Stimulated activated naive CD4-positive, alpha-beta T cell (primary cell): ENCODE measurements around the gene SHISA4.

Source experiments
- DNase-seq, 6 experiments: peaks; one replicate each; lab custom pipeline; 2025; lab: John Stamatoyannopoulos, UW

The SHISA4 gene

DNA sequence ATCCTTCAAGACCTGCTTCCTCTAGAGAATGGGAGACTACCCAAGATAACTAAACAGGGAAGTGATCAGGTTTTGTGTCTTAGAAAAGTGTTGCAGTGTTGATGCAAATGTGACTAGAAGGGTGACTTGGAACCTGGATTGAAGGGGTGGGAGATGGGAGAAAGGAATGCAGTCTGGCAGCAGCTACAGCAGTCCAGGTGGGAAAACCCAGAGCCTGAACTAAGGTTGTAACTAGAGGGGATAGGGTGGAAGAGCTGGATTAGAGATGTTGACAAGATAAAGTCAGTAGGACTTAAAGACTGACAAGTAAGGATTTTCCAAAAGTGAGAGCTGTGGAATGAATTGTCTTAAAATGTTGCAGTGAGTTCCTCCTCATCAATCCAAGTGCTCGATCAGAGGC is 7.1 kb upstream of the SHISA4 start:
- DNase-seq: no peak

DNA sequence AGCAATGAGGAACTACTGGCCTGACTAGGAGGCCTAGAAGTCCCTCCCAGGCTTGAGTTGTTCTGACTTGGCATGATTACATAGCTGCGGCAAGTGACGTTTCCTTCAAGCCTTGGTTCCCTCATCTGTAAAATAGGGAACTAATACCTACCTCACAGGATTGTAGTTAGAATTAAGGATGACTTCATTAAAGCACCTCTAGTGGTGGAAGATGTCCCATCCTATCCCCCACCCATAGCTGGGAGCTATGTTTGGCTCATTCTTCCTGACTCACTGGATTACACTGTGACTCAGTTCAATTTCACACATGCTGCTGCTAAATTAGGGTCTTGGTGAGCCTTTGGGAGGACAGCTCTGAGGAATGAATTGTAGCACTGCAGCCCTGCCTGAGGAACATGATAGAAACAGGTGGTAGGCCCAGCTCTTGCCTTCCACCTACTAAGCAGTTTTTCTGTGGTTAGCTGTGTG is 6.0 kb upstream of the SHISA4 start:
- DNase-seq: no peak

DNA sequence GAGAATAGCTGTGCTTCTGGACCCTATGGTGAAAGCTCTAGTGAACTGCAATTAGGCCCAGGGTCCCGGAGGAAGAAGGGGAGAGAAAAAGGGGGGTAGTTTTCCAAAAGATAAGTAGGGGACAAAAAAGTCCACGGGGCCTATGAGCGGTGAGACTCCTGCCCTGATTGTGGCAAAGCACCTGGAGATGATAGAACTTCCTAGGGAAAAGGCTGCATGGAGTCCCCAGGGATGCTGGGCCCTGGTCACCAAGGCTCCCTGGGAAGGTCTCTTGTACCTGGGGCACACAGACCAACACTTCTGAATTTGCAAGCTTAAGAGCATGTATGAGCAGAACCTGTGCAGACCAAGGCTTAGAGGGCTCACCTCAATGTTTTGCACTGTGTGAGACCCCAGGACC is 5.4 kb upstream of the SHISA4 start:
- DNase-seq: no peak

DNA sequence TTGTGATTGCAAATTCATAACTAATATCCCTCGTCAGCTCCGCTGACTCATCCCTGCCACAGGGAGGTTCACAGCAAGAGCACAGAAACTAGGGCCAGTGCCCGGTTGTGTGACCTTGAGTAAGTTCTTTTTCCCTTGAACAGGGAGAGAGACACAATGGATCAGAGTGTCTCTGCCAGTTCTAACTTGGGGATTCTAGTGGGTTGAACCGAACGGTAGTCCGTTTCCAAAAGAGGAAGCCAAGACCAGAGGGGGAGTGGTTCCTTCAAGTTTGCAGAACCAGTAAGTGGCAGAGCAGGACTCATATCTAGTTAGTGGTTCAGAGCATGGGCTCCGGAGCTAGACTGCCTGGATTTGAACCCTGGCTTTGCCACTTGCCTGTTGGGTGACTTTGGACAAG is 4.9 kb upstream of the SHISA4 start:
- no peak for DNase-seq

DNA sequence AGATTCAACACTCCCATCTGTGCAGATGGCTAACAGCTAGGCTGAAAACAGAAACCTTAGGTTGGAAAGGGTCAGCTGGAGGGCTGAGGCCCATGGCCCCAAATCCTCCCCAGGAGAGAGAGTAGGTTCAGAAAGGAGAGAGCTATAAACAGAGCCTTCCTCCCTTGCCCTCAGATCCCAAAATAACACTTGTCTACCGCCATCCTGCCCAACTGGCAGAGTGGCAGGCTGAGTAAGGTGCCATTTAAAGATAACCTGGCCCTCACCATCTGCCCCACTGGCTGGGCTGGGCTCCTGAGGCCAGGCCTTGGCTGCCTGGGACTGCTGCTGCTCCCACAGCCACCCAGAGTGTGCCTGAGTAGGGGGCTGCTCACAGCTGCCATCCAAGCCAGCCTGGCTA is 4.3 kb upstream of the SHISA4 start:
- no peak for DNase-seq

DNA sequence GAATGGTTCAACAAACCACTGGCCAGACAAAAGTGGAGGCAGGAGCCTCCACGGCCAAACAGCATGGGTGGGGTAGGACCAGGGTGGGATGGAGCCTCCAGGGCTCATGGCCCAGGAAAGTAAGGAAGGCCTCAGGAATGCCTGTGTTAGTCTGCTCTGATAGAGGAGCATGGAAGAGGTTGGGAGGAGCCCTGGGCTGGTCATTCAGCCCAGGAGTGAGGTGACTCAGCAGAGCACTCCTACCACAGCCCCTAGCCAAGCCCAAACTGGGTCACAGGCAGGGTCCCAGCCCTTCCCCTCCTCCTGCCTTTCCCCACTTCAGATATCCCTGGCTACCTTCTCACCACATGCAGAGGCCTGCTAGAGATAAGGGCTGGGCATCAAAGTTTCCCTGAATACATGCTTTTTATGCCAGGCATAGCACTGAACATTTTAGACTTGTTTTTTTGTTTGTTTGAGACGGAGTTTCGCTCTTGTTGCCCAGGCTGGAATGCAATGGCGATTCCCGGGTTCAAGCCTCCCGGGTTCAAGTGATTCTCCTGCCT is 3.1 kb upstream of the SHISA4 start:
- no peak for DNase-seq

DNA sequence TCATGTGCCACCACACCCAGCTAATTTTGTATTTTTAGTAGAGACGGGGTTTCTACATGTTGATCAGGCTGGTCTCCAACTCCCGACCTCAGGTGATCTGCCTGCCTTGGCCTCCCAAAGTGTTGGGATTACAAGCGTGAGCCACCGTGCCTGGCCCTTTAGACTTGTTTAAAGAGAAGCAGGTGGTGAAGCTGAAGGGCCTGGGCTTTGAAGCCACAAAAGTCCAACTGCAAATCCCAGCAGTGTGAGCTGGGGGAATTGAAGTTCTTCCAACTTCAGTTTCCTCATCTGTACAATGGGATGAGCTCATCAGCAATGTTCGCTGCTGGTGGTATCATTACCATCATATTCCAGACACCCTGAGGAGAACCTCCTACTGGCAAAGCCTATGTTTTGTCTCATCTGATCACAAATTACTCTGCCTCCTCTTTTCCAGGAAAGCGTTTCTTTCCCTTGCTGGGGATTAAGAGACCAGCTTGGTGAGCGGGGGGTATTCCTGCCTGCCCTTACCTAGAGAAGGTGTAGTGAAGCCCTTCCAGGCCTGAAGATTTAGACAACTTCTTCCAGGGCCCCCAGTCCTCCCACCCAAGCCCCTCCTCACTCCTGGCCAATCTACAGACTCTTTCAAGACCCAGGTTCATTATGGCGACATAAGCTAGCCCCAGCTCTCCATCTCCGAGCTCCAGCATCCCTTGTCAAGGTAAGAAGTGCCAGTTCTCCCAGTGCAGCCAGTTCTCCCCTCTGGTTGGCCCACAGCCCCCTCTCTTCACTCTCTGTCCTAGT is 2.4 kb upstream of the SHISA4 start:
- no peak for DNase-seq

DNA sequence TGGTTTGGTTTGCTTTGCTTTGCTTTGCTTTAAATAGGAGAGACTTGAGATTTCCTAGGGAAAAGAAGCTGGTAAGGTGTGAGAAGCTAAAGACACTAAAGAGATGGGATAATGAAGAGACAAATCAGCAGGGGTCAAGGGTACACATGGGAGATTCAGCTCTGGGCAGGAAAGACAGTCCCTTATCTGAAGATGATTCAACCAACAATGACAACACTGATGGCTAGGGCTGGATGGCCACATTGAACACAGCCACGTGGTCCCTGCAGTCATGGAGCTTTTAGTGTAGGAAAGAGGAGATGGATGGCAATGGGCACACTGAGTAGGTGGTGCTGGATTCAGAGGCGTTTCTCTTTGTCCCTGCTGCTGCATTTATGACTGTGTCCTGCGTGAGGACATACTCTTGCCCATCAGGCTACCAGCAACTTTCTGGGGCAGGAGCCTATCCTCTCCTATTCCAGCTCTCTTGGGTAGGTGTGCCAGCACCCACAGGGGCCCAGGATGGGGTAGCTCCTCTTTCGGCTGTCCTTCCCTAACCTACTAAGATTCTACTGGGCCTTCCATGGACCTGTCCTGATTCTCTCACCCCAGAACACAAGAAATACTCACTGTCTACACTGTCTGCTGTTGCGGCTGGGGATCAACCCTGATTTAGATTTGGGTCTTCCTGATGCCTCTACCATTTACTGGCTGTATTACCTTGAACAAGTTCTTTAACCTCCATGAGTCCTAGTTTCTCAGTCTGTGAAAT is 1.4 kb upstream of the SHISA4 start:
- DNase-seq: no peak

DNA sequence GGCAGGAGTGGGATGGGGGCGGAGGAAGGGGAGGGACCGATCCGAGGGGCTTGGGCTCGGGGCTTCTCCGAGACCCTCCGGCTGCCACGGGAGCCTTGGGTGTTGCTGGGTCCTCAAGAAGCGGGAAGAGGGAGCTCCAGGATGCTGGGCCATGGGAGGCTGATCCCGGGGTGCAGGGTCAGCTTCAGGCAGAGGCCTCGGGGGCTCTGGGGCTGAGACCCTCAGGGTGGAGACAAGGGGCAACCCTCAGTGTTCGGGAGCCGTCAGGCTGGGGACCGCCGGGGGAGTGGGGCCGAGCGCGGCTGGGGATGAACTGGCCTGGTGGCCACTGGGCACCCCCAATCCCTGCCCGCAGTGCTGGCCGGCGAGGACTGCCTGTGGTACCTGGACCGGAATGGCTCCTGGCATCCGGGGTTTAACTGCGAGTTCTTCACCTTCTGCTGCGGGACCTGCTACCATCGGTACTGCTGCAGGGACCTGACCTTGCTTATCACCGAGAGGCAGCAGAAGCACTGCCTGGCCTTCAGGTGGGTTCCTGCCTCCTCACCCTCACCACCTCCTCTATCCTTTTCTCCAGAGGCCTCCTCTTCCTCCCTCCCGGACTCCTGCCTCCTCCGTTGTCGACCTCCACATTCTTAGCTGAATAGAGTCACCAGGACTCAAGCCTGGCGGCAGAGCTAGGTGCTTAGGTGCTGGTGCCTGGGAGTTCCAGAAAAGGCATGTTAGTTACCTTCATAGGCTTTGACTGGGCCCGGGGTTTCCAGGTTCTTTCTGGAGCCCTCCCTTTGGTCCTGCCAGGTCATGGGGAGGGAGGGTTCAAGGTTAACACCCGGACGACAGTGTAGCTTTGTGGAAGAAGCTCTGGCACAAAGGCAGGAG is 631 bp downstream of the SHISA4 start:
- DNase-seq: peak in 2 of 6 experiments; percentile 6 to 14

DNA sequence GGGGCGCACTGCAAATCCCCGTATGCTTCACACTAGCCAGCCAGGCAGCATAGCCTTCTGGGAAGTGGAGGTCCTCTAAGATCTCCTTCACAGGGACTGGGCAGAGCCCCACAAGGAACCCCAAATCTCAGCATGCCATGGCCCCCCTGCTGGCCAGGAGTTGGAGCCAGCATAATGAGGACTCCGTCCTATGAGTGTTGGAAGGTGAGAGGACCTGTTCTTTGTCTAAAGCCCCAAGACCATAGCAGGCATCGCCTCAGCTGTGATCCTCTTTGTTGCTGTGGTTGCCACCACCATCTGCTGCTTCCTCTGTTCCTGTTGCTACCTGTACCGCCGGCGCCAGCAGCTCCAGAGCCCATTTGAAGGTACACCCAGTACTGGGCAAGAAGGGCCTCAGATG is 1.5 kb downstream of the SHISA4 start:
- no peak for DNase-seq

DNA sequence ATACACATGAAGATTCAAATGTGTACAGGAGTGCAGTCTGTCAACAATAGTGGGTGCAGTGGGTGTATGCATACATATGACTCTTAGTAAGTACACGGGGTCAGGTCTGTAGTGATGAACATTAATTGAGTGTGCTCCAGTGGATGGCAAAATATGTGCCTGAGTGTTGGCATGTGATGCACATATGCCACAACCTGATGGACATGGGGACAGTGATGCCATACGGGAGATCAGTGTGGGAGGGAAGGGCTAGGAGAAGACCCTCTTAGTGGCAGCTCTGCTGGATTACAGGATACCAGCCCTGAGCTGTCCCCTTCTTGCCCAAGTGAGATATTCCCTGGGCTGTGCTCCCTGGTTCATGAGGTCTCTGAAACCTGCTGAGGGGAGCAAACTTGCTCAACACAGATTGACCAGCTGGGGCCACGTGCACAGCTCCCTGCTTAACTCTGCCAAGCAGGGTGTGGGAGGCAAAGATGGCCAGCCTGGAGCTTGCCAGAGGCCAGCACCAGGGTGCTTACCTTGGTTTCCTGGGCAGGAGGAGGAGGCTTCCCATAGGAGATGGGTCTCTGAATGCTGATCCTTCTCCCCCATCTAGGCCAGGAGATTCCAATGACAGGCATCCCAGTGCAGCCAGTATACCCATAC is 2.2 kb downstream of the SHISA4 start:
- DNase-seq: no peak

DNA sequence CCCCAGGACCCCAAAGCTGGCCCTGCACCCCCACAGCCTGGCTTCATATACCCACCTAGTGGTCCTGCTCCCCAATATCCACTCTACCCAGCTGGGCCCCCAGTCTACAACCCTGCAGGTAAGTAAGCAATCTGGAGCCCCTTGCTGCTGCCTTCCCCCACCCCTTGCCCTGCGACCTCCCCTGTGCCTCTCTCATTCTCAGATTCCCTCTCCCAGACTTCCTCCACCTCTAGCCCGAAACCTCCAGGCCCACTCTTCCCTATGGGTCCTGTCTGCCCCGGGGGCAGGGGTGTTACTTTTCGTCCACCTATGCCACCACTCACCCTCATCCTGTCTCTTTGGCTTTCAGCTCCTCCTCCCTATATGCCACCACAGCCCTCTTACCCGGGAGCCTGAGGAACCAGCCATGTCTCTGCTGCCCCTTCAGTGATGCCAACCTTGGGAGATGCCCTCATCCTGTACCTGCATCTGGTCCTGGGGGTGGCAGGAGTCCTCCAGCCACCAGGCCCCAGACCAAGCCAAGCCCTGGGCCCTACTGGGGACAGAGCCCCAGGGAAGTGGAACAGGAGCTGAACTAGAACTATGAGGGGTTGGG is 2.9 kb downstream of the SHISA4 start:
- DNase-seq: no peak

DNA sequence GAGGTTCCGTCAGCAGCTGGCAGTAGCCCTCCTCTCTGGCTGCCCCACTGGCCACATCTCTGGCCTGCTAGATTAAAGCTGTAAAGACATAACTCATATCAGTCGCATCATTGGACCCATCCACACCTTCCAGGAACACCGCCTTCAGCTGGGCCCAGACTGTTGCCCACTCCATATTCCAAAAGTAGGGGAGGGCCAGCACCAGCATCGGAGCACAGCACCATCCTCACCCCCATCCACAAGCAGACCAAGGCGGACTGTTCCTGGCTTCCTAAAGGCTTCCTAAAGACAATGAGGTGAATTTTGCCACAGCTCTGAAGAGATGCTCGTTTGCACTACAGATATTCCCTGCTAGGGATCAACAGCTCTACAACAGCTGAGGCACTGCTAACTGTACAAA is 3.5 kb downstream of the SHISA4 start:
- no peak for DNase-seq

DNA sequence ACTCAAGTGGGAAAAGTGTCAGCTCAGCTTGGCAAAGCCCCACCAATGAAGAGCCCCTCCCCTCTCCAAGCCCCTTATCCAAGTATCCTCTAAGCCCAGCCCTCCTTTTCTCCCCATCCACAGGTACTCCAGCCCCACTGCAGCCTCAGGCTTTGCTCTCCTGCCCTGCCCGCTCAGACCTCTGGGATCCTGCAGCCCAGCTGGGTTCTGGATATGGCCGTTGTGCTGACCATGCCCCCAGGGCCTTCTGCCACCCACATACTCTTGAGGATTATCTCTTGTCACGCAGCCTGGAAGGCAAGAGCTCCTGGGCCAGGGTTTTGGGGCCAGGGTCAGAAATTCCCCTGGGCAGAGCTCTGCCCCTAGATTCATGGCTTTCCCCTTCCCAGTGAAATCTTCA is 4.7 kb downstream of the SHISA4 start:
- no peak for DNase-seq

DNA sequence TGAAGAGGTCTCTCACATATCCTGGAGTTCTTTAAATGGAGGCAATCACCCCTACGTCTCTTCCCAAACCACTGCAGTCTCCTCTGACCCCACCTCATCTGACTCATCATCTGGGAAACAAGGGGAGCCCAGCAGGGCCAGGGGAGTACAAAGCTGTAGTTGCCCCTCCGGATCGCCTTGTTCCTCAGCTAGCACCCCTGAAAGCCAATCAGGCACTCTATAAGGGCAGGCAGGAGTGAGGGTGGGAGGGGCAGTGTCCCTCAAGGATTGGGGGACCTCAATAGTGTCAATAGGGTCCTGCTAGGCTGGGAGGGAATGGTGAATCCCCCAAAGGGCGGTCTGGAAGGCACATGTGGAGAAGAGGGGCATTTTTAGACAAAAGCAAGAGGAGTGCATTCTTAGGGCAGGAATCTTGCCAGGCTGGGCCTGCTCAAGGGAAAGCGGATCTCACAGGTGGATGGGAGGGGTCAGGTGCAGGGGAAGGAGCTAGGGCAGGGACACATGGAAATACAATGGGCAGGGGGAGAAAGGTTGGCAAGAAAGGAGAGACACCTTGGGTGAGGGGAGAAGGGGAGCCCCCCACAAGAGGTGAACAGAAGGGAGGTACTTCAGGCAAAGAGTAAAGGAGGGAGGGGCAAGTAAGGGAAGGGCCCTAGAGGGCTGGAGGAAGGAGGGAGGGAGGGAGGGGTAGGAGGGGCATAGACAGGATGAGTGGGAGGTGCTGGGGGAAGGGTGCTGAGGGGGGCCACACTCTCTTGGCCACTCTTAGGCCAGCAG is 5.8 kb downstream of the SHISA4 start:
- no peak for DNase-seq

DNA sequence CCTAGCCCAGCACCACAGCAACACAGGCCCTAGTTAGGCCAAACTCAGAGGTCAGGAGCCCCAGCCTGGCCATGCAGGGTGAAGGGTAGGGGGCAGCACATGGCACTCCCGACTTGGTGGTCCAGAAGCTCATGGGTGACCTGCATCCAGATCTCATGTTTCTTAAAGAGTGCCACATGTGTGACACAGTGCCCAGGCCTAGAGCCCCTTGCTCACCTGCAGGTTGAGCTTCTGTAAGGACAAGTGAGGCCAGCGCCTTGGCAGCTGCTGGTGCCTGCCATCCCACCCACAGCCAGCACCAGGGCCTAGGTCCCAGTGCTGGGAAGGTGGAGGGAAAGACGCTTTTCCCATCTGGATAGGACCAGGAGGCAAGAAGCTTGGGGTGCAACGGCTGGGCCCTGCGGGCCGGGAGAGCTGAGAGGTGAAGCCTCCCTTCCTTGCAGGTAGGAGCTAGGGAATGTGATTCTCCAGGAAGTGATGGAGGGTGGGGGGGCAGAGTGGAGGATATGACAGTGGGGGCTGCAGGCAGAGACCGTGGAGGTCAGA is 6.5 kb downstream of the SHISA4 start:
- no peak for DNase-seq

DNA sequence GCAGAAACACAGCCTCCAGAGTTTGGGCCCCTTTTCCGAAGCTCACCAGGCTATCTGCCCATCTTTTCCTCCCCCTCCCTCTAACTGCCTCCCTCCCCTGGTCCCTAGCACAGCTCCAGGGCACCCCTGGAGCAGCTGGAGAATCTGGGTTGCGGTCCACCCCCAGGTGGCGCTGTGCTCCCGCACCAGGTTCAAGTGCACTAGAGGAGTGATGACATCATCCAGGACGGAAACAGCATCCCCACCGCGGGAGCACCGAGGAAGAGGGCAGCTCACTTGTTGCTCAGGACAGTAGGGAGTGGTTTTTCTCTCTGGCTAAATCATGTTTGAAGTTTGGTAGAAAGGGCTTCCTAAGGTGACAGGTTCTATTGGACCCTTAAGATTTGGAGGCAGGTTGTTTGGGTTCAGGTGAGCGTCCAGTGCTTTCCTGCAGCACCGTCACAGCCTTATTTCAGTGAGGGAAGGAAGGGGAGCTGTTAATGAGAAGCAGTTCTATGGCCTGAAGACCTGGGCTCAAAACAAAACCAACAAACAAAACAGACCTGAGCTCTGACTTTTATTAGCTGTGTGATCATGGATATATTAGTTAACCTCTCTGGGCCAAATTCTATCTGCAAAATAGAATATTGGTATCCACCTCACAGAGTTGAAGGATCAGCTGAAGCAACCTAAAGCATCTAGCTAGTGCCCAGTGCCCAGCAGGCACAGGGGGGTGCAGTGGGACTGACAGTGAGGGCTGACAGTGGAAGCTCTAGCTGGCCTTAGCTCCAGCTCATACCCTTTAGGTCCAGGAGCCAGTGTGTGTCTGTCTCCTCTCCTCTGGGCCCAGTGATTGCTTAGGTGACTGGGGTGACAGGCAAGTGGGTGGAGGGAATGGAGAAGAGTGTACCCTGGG is 7.5 kb downstream of the SHISA4 start:
- DNase-seq: peak; percentile 40 to 75 (median 66)

DNA sequence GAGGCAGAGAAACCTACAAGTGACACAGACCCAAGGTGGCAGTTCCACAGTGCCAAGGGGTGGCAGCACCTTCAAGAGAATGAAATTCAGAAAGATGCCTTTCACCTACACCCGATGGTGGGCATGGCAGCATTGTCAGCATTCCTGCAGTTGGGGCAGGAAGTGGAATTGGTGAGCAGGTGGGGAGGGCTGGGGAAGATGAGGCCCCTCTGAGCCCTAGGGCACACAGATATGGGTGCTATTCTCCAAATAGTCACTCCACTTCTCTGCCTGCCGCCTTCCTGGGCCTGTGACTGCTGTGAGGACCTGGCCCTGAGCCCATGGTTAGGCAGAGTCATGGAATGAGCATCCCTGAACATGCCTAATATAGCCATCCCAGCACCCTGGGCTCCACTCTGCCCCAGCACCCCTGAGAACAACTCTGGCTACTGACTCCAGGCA is 8.3 kb downstream of the SHISA4 start:
- DNase-seq: no peak
